GM12878 (cell line): ENCODE measurements around the gene RFLNA. TPM values are rescaled to one million over a fixed set of nuclear protein-coding genes. Genes with fewer than 3 reads are reported as not detected.

Experiments
- ATAC-seq: fragments of 200-7000 bp; cut with Tn5 transposase; 3 replicates; pipeline ENCODE4 v1.9.1; 2020; ENCODE audit warnings: mild to moderate bottlenecking, moderate library complexity
- BruUV-seq: library from RNA; stranded (reverse); fragments of 400-500 nt; replicated peaks from 2 replicates; lab custom pipeline; 2021; lab: Mats Ljungman, UMichigan
- CTCF ChIA-PET: fragments of 300-600 bp; sonication (Branson Sonifier 250); formaldehyde crosslinking; extraction: SDS; loops from one replicate; lab custom pipeline; 2021; ENCODE audit warnings: inconsistent platforms; lab: Yijun Ruan, JAX
- POLR2A ChIA-PET: fragments of 350-600 bp; formaldehyde crosslinking; extraction: SDS; loops from one replicate; lab custom pipeline; 2021; ENCODE audit warnings: inconsistent platforms; lab: Charles Lee
- RAD21 ChIA-PET: fragments of 300-600 bp; sonication (Branson Sonifier 250); formaldehyde crosslinking; loops from one replicate; lab custom pipeline; 2023; ENCODE audit warnings: antibody characterized with exemption; ENCODE audit not compliant: unreplicated experiment; lab: Charles Lee
- SMC1A ChIA-PET: fragments of 300-600 bp; sonication (Branson Sonifier 250); formaldehyde crosslinking; loops from one replicate; lab custom pipeline; 2023; ENCODE audit not compliant: unreplicated experiment, uncharacterized antibody; lab: Charles Lee
- DNase-seq: peaks from one replicate; pipeline ENCODE4 v3.0.0-alpha.2; 2011; ENCODE audit warnings: low read depth, low spot score
- FAIRE-seq: peaks from 3 replicates; lab custom pipeline; 2011; peaks lifted over from hg19 to GRCh38; lab: Jason Lieb, UNC
- H2AFZ ChIP-seq: 2 replicates; pipeline ENCODE4 v1.6.0; 2011; ENCODE audit warnings: low read depth, low read length, control low read depth; ENCODE audit not compliant: control insufficient read depth
- H3K27ac ChIP-seq: 2 replicates; pipeline ENCODE4 v1.5.1; 2011; ENCODE audit warnings: control low read depth; ENCODE audit not compliant: control insufficient read depth, insufficient read depth
- H3K27me3 ChIP-seq, 2 experiments: replicated peaks in 1 of 2; 2 replicates each; pipeline versions ENCODE4 v1.6.0 to v1.6.1; 2011; ENCODE audit warnings: low read length in 1 of 2; ENCODE audit not compliant: control insufficient read depth in 2 of 2, insufficient read depth in 2 of 2
- H3K36me3 ChIP-seq, 2 experiments: 2 replicates each; pipeline ENCODE4 v1.5.1; 2011; ENCODE audit warnings: low read length in 1 of 2; ENCODE audit not compliant: control insufficient read depth in 2 of 2, insufficient read depth in 2 of 2
- H3K4me1 ChIP-seq: 2 replicates; pipeline ENCODE4 v1.6.1; 2011; ENCODE audit warnings: mild to moderate bottlenecking, low read length, moderate library complexity, mixed read lengths; ENCODE audit not compliant: control insufficient read depth, insufficient read depth
- H3K4me2 ChIP-seq: 2 replicates; pipeline ENCODE4 v1.6.0; 2011; ENCODE audit warnings: control low read depth; ENCODE audit not compliant: control insufficient read depth, insufficient read depth
- H3K4me3 ChIP-seq: fragments of 200-600 bp; sonication (generic); 2 replicates; pipeline ENCODE4 v1.5.1; 2016
- H3K79me2 ChIP-seq: 2 replicates; pipeline ENCODE4 v1.6.0; 2011; ENCODE audit warnings: low read length; ENCODE audit not compliant: control insufficient read depth, insufficient read depth
- H3K9ac ChIP-seq: 2 replicates; pipeline ENCODE4 v1.8.0; 2011; ENCODE audit warnings: low read length, control low read depth, mixed read lengths; ENCODE audit not compliant: control insufficient read depth, insufficient read depth
- H3K9me3 ChIP-seq: replicated peaks from 3 replicates; pipeline ENCODE4 v1.5.1; 2011; ENCODE audit warnings: mild to moderate bottlenecking, low read length; ENCODE audit not compliant: control insufficient read depth, insufficient read depth
- H4K20me1 ChIP-seq: 2 replicates; pipeline ENCODE4 v1.6.0; 2011; ENCODE audit not compliant: control insufficient read depth, insufficient read depth
- CHD2 ChIP-seq: IDR thresholded peaks from 2 replicates; pipeline ENCODE4 v1.6.1; 2011; ENCODE audit warnings: low read depth, low read length, improper control_type of control experiment, borderline replicate concordance
- E2F8 ChIP-seq: fragments of 450-650 bp; IDR thresholded peaks from 2 replicates; pipeline ENCODE4 v1.6.1; 2018; ENCODE audit warnings: mild to moderate bottlenecking, low read depth, moderate library complexity; ENCODE audit not compliant: partially characterized antibody
- EP300 ChIP-seq, 2 experiments: fragments of 150-350 bp in 1 of 2; IDR thresholded peaks; 2 replicates each; pipeline ENCODE4 v1.6.1; 2011 to 2012; ENCODE audit warnings: low read depth in 2 of 2, low read length in 2 of 2, borderline replicate concordance in 1 of 2, improper control_type of control experiment in 1 of 2, inconsistent platforms in 1 of 2; ENCODE audit not compliant: control insufficient read depth in 1 of 2
- HDAC2 ChIP-seq: fragments of 200-600 bp; sonication (generic); IDR thresholded peaks from 2 replicates; pipeline ENCODE4 v1.6.1; 2017
- HDGF ChIP-seq: fragments of 450-650 bp; IDR thresholded peaks from 2 replicates; pipeline ENCODE4 v1.6.1; 2016; ENCODE audit warnings: antibody characterized with exemption
- JUND ChIP-seq: IDR thresholded peaks from 2 replicates; pipeline ENCODE4 v1.6.1; 2012; ENCODE audit warnings: low read depth, mild to moderate bottlenecking, low read length, improper control_type of control experiment, moderate library complexity
- MLLT1 ChIP-seq: fragments of 450-650 bp; IDR thresholded peaks from 2 replicates; pipeline ENCODE4 v1.6.1; 2016; ENCODE audit warnings: mild to moderate bottlenecking
- MTA2 ChIP-seq: fragments of 450-650 bp; IDR thresholded peaks from 2 replicates; pipeline ENCODE4 v1.6.1; 2016; ENCODE audit warnings: low read depth, mild to moderate bottlenecking, moderate library complexity
- MYC ChIP-seq: IDR thresholded peaks from 2 replicates; pipeline ENCODE4 v1.6.1; 2011; ENCODE audit warnings: mild to moderate bottlenecking, low read length, moderate library complexity, inconsistent platforms; ENCODE audit not compliant: insufficient read depth, insufficient replicate concordance, insufficient read length, severe bottlenecking
- NFYA ChIP-seq: IDR thresholded peaks from 2 replicates; pipeline ENCODE4 v1.6.1; 2011; ENCODE audit warnings: low read depth, mild to moderate bottlenecking, low read length, improper control_type of control experiment, borderline replicate concordance
- NR2F1 ChIP-seq: fragments of 450-650 bp; conservative IDR thresholded peaks from 2 replicates; pipeline ENCODE4 v1.6.1; 2017; ENCODE audit warnings: mild to moderate bottlenecking
- POU2F2 ChIP-seq: IDR thresholded peaks from 3 replicates; pipeline ENCODE4 v1.6.1; 2011; ENCODE audit warnings: low read depth, mild to moderate bottlenecking, low read length, borderline replicate concordance
- SP1 ChIP-seq: IDR thresholded peaks from one replicate; pipeline ENCODE4 v1.6.1; 2011; ENCODE audit warnings: low read depth, low read length
- SREBF1 ChIP-seq: IDR thresholded peaks from 2 replicates; pipeline ENCODE4 v1.6.1; 2012; ENCODE audit warnings: mild to moderate bottlenecking, low read length
- WRNIP1 ChIP-seq: IDR thresholded peaks from 2 replicates; pipeline ENCODE4 v1.6.1; 2011; ENCODE audit warnings: low read depth, low read length, improper control_type of control experiment, borderline replicate concordance
- ZBED1 ChIP-seq: IDR thresholded peaks from 2 replicates; pipeline ENCODE4 v1.6.1; 2016; ENCODE audit warnings: borderline replicate concordance
- ZZZ3 ChIP-seq: IDR thresholded peaks from 2 replicates; pipeline ENCODE4 v1.6.1; 2011; ENCODE audit warnings: low read depth; ENCODE audit not compliant: control insufficient read depth, insufficient read length
- WGBS: methylation state at CpG from one replicate; pipeline ENCODE4 v1.1.6; 2016; ENCODE audit warnings: low lambda C conversion rate; ENCODE audit not compliant: insufficient replicate concordance, insufficient coverage; ENCODE audit errors: missing lambda C conversion rate; 5-methylcytosine and 5-hydroxymethylcytosine counted together
- in situ Hi-C: fragments of 300-500 bp; cut with MboI; formaldehyde crosslinking; loops from 9 replicates; pipeline ENCODE4 v1.14.3; 2018; ENCODE audit warnings: mixed read lengths
- intact Hi-C: fragments of 100-400 bp; cut with micrococcal nuclease; formaldehyde crosslinking; loops from one replicate; pipeline ENCODE4 v1.14.2; 2022; ENCODE audit not compliant: unreplicated experiment
- polyA plus RNA-seq, 11 experiments: library from polyadenylated mRNA; depleted of rRNA in 4 of 11; unstranded in 6 of 11; stranded (reverse) in 5 of 11; fragments of >200 nt; fragmentation: Nextera tagmentation in 4 of 11; fragmentation: Illumina TruSeq in 1 of 11; extraction: Ambion mirVana in 4 of 11; extraction: Trizol in 1 of 11; gene quantifications; 1 replicate in 1 of 11; 2 replicates in 10 of 11; pipeline versions ENCODE4 v1.2.1 to v1.2.3, GENCODE V29; 2011 to 2016; ENCODE audit warnings: inconsistent platforms in 2 of 11, missing spikeins in 2 of 11, low read depth in 1 of 11
- total RNA-seq, 4 experiments: library from RNA; depleted of rRNA in 3 of 4; stranded (reverse); fragments of >200 nt in 3 of 4; fragmentation: Illumina TruSeq in 1 of 4; extraction: Trizol in 1 of 4; gene quantifications; 2 replicates each; pipeline versions ENCODE4 v1.2.1 to v1.2.3, GENCODE V29; 2013 to 2021
- TF ChIP-seq, protein P1 (sequence below): IDR thresholded peaks from 2 replicates; pipeline ENCODE4 v1.6.1; 2011; ENCODE audit warnings: low read depth, mild to moderate bottlenecking, low read length, moderate library complexity, borderline replicate concordance; ENCODE audit errors: extremely low read depth

Gene RFLNA
- total and polyA plus RNA-seq, 10 of the 15 experiments (the other 5 are each of a cell fraction or from before 2014, with no cell fraction given) = 0.08 TPM; not detected in 9

DNA sequence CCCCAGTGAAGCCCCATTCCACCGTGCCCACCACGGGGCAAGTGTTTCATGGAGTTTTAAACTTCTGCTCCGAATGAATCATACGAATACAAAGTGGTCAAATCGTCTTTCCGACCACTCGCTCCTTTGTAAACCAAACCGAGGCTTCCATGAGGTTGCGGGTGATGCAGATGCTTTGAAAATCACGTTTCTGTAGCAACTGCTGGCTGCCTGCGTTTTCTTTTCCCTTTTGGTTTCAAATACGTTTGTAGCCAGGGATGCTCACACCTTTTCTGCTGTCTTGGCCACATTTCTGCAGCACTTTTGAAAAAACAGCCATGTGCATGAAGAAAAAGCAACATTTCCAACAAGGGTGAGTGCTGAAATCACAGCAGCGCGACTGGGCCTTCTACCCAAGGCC lies 33.7 kb downstream of the RFLNA start:
- Histone ChIP-seq H4K20me1 (no peaks in the 10 kb centered on the region), H3K4me1 (no peaks in the 10 kb centered on the region), H3K9me3 (peaks cover 15% of the 10 kb centered on the region), H3K4me3 (no peak overlapping the region), H3K79me2 (no peaks in the 10 kb centered on the region), H3K4me2 (no peak overlapping the region), H3K9ac (no peak overlapping the region), H3K27ac (no peak overlapping the region)
- CTCF ChIA-PET = no interaction called here
- BruUV-seq = no TSS peak
- SMC1A ChIA-PET = no interaction called here
- WGBS = 91% methylated on average over 14 of the region's 14 CpGs
- no peak for FAIRE-seq
- DNase-seq = no peak
- POLR2A ChIA-PET = no interaction called here
- TF ChIP-seq NR2F1 = no peak
- no peak for TF ChIP-seq SREBF1
- no peak for TF ChIP-seq HDAC2
- TF ChIP-seq ZBED1 = no peak
- no peak for TF ChIP-seq MLLT1
- TF ChIP-seq POU2F2 = no peak
- TF ChIP-seq, protein P1, sequence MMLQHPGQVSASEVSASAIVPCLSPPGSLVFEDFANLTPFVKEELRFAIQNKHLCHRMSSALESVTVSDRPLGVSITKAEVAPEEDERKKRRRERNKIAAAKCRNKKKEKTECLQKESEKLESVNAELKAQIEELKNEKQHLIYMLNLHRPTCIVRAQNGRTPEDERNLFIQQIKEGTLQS = no peak
- no peak for TF ChIP-seq CHD2
- TF ChIP-seq HDGF = no peak
- TF ChIP-seq MYC = no peak
- no peak for TF ChIP-seq E2F8
- TF ChIP-seq NFYA = no peak
- no peak for TF ChIP-seq ZZZ3
- TF ChIP-seq JUND = no peak
- no peak for TF ChIP-seq EP300 (IDR thresholded peaks at IDR 0.05; ENCODE audit: borderline replicate concordance in 1 of 2, control insufficient read depth in 1 of 2, low read depth in 2 of 2, low read length in 2 of 2)
- TF ChIP-seq WRNIP1 = no peak
- no peak for TF ChIP-seq SP1
- no peak for TF ChIP-seq MTA2
- TF ChIP-seq, all 136 proteins: peak for 0
- intact Hi-C loops = no loop called here
- no peak for ATAC-seq
- in situ Hi-C loops = no loop called here
- Histone ChIP-seq H2AFZ (no peak overlapping the region), H3K36me3 (peaks cover 17 to 22% of the 10 kb centered on the region in 2 experiments), H3K27me3 (no peaks in the 10 kb centered on the region)
- RAD21 ChIA-PET = no interaction called here
